ENCODE data around the gene CSRNP3. TPM values are rescaled to one million over a fixed set of nuclear protein-coding genes. Genes with fewer than 3 reads are reported as not detected.

CSRNP3 gene, protein sequence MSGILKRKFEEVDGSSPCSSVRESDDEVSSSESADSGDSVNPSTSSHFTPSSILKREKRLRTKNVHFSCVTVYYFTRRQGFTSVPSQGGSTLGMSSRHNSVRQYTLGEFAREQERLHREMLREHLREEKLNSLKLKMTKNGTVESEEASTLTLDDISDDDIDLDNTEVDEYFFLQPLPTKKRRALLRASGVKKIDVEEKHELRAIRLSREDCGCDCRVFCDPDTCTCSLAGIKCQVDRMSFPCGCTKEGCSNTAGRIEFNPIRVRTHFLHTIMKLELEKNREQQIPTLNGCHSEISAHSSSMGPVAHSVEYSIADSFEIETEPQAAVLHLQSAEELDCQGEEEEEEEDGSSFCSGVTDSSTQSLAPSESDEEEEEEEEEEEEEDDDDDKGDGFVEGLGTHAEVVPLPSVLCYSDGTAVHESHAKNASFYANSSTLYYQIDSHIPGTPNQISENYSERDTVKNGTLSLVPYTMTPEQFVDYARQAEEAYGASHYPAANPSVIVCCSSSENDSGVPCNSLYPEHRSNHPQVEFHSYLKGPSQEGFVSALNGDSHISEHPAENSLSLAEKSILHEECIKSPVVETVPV
- total RNA-seq (2021) (39.5 and 47.7 TPM in 2 replicates), Bru-seq, nascent RNA (percentile 91 among the genes with signal in this experiment), BruChase-seq, experiment 1, labeled RNA remaining after a 2-hour chase (percentile 85 among the genes with signal in this experiment), BruChase-seq, experiment 2, labeled RNA remaining after a 6-hour chase (percentile 69 among the genes with signal in this experiment)
- long read RNA-seq, full-length matches to known transcripts: 3 of 13 reads
- long read RNA-seq, partial matches to known transcripts: 4 of 13 reads
- long read RNA-seq, other reads (novel, unspliced or antisense): 6 of 13 reads

DNA sequence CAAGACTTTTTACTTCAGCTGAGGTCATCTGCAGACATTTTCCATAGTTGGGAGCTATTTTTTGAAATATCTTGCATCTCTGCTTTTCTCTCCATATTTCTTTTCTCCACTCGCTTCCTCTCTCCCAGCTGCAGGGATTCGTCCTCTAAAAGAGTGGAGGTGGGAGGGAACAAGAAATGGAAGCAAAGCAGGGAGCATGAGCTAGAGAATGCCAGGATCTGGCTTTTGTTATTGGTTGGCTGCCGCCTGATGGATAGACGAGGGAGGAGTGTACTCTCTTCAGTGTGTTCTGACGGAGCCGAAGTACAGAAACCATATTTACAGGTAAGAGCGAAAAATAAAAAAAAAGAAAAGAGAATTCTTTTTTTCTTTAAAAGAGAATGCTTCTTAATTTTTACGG lies at the start of gene CSRNP3:
Gene CSRNP3 (plus strand): TSS at position 282 of the 400 bp plus-strand sequence. CDS start 125,368 bp downstream, outside the sequence.
- peak within 1 kb of the TSS; percentile 51 for H3K27ac ChIP-seq (ENCODE audit: low read depth, low read length, poor library complexity, severe bottlenecking)
- H3K4me3 ChIP-seq (ENCODE audit: low read depth, low read length, poor library complexity, severe bottlenecking): peak within 1 kb of the TSS; percentile 59
- no peaks in the 10 kb centered on the region for H3K36me3 ChIP-seq (ENCODE audit: insufficient read depth, low read length, poor library complexity, severe bottlenecking)
- POLR2A ChIA-PET (ENCODE audit: low non-redundant PET): interaction anchor here (0.6 to 0.7 kb wide), 3 partner anchors 135 to 200 kb away, joined by 3 to 11 read pairs (median 3); no protein-coding TSS in a partner anchor
- BruUV-seq (replicated peaks): no TSS peak
- no peaks in the 10 kb centered on the region for H3K9me3 ChIP-seq (ENCODE audit: low read depth, low read length, poor library complexity, severe bottlenecking)
- CTCF ChIA-PET: interaction anchor here (0.8 kb wide), 1 partner anchor 67 kb away, joined by 3 read pairs; no protein-coding TSS in a partner anchor
- DNase-seq (ENCODE audit: low spot score): peak; percentile 96
- no peak for TF ChIP-seq EZH2 (IDR thresholded peaks at IDR 0.05; ENCODE audit: borderline replicate concordance, low read depth, low read length, poor library complexity, severe bottlenecking)
- TF ChIP-seq, protein P1, sequence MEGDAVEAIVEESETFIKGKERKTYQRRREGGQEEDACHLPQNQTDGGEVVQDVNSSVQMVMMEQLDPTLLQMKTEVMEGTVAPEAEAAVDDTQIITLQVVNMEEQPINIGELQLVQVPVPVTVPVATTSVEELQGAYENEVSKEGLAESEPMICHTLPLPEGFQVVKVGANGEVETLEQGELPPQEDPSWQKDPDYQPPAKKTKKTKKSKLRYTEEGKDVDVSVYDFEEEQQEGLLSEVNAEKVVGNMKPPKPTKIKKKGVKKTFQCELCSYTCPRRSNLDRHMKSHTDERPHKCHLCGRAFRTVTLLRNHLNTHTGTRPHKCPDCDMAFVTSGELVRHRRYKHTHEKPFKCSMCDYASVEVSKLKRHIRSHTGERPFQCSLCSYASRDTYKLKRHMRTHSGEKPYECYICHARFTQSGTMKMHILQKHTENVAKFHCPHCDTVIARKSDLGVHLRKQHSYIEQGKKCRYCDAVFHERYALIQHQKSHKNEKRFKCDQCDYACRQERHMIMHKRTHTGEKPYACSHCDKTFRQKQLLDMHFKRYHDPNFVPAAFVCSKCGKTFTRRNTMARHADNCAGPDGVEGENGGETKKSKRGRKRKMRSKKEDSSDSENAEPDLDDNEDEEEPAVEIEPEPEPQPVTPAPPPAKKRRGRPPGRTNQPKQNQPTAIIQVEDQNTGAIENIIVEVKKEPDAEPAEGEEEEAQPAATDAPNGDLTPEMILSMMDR (conservative IDR thresholded peaks at IDR 0.05; ENCODE audit: low read depth, low read length): no peak; the same call in 1 of the 2 replicates
- peaks cover 42% of the 10 kb centered on the region for H3K4me1 ChIP-seq (ENCODE audit: insufficient read depth, low read length, poor library complexity, severe bottlenecking)
- no peaks in the 10 kb centered on the region for H3K27me3 ChIP-seq (replicated peaks; ENCODE audit: insufficient read depth, low read depth, low read length, poor library complexity)
- intact Hi-C loops (cut with micrococcal nuclease; ENCODE audit: unreplicated experiment): loop anchor here (2.0 kb wide), 1 partner anchor 103 kb away; no protein-coding TSS in a partner anchor

DNA sequence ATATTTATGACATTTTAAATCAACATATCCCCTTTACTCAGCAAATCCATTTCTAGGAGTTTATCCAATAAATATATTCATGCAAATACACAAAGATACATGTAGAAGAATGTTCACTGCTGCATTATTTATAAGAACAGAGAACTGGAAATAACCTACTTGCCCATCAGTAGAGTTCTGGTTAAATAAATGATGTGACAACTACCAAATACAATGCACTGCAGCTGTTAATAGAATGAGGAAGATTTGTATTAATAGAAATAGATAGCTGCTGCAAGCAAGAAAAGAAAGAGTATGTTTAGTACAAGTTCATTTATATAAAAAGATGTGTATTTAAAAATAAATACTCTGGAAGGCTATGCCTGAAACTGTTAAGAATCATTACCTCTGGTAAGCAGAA lies 49.3 kb upstream of the CSRNP3 start:
- no peak for DNase-seq (ENCODE audit: low spot score)
- Histone ChIP-seq H3K27ac (ENCODE audit: low read depth, low read length, poor library complexity, severe bottlenecking) (no peak overlapping the region), H3K9me3 (ENCODE audit: low read depth, low read length, poor library complexity, severe bottlenecking) (peaks cover 9% of the 10 kb centered on the region), H3K4me3 (ENCODE audit: low read depth, low read length, poor library complexity, severe bottlenecking) (no peak overlapping the region), H3K36me3 (ENCODE audit: insufficient read depth, low read length, poor library complexity, severe bottlenecking) (no peaks in the 10 kb centered on the region), H3K4me1 (ENCODE audit: insufficient read depth, low read length, poor library complexity, severe bottlenecking) (peaks cover 4% of the 10 kb centered on the region), H3K27me3 (replicated peaks; ENCODE audit: insufficient read depth, low read depth, low read length, poor library complexity) (no peaks in the 10 kb centered on the region)
- BruUV-seq (replicated peaks): no TSS peak
- ChIA-PET CTCF (interaction anchor here (0.6 kb wide), 1 partner anchor 129 kb away, joined by 6 read pairs; no protein-coding TSS in a partner anchor), POLR2A (ENCODE audit: low non-redundant PET) (no interaction called here)
- no peak for TF ChIP-seq EZH2 (IDR thresholded peaks at IDR 0.05; ENCODE audit: borderline replicate concordance, low read depth, low read length, poor library complexity, severe bottlenecking)
- TF ChIP-seq, protein P1 (conservative IDR thresholded peaks at IDR 0.05; ENCODE audit: low read depth, low read length): no peak
- intact Hi-C loops (cut with micrococcal nuclease; ENCODE audit: unreplicated experiment): no loop called here

GRCh38 chr2:165423081-165423480 lies 46.4 kb upstream of the CSRNP3 start:
- no peak for TF ChIP-seq EZH2 (IDR thresholded peaks at IDR 0.05; ENCODE audit: borderline replicate concordance, low read depth, low read length, poor library complexity, severe bottlenecking)
- TF ChIP-seq, protein P1 (conservative IDR thresholded peaks at IDR 0.05; ENCODE audit: low read depth, low read length): no peak
- no peak for DNase-seq (ENCODE audit: low spot score)
- BruUV-seq (replicated peaks): no TSS peak
- Histone ChIP-seq H3K27ac (ENCODE audit: low read depth, low read length, poor library complexity, severe bottlenecking) (no peak overlapping the region), H3K36me3 (ENCODE audit: insufficient read depth, low read length, poor library complexity, severe bottlenecking) (no peaks in the 10 kb centered on the region), H3K4me3 (ENCODE audit: low read depth, low read length, poor library complexity, severe bottlenecking) (no peak overlapping the region), H3K9me3 (ENCODE audit: low read depth, low read length, poor library complexity, severe bottlenecking) (peaks cover 9% of the 10 kb centered on the region), H3K27me3 (replicated peaks; ENCODE audit: insufficient read depth, low read depth, low read length, poor library complexity) (no peaks in the 10 kb centered on the region), H3K4me1 (ENCODE audit: insufficient read depth, low read length, poor library complexity, severe bottlenecking) (peaks cover 4% of the 10 kb centered on the region)
- ChIA-PET POLR2A (ENCODE audit: low non-redundant PET) (no interaction called here), CTCF (no interaction called here)
- intact Hi-C loops (cut with micrococcal nuclease; ENCODE audit: unreplicated experiment): no loop called here
